Measurements from ENCODE around the gene RBL2. TPM values are rescaled to one million over a fixed set of nuclear protein-coding genes. Genes with fewer than 3 reads are reported as not detected.

RBL2 gene
- total RNA-seq, 2 donors from 2014 or later: 75.8 to 127 TPM

DNA sequence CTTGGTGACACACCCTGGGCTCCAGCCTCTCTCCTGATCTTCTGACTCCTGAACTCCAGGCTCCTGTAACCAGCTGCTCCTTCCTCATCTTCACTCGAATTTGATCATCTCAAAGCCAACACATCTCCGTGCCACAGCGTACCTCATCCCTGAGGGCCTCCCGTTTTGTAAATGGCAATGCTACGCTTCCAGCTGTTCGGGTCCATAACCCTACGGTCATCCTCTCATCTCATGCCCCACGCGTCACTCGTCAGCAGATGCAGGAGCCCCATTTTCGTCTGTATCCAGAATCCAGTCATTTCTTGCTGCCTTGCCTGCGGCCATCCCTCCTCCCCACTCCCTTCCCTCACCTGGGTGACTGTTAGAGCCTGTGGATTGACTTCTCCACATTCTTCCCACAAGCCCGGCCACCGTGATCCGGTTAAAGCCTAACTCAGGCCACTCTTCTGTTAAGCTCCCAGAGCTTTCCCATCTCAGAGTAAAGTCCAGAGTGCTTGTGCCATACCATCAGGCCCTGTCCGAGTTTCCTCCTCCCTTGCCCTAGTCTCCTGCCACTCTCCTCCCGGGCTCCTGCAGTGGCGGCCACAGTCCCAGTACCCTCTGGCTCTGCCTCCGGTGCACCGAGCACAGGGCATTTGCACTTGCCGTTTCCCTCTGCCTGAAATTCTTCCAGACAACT lies 89.0 kb downstream of the RBL2 start:
- Histone ChIP-seq H3K4me3 (no peak overlapping the region), H3K4me1 (ENCODE audit: control insufficient read depth in 1 of 2, low read depth in 2 of 2) (no peaks in the 10 kb centered on the region), H3K27ac (no peak overlapping the region), H3K36me3 (no peaks in the 10 kb centered on the region), H3K9me3 (no peaks in the 10 kb centered on the region), H3K27me3 (replicated peaks; ENCODE audit: insufficient read depth) (no peaks in the 10 kb centered on the region)
- TF ChIP-seq CTCF (IDR thresholded peaks at IDR 0.05): no peak
- DNase-seq (ENCODE audit: low spot score): no peak
- ATAC-seq (ENCODE audit: insufficient number of reproducible peaks, low FRiP score, low read depth): no peak

GRCh38 chr16:53523971-53524548 lies 89.8 kb downstream of the RBL2 start:
- no peak for TF ChIP-seq CTCF (IDR thresholded peaks at IDR 0.05)
- Histone ChIP-seq H3K27me3 (replicated peaks; ENCODE audit: insufficient read depth) (no peaks in the 10 kb centered on the region), H3K36me3 (no peaks in the 10 kb centered on the region), H3K4me1 (ENCODE audit: control insufficient read depth in 1 of 2, low read depth in 2 of 2) (no peaks in the 10 kb centered on the region), H3K9me3 (no peaks in the 10 kb centered on the region), H3K4me3 (no peak overlapping the region), H3K27ac (no peak overlapping the region)
- no peak for ATAC-seq (ENCODE audit: insufficient number of reproducible peaks, low FRiP score, low read depth)
- no peak for DNase-seq (ENCODE audit: low spot score)

DNA sequence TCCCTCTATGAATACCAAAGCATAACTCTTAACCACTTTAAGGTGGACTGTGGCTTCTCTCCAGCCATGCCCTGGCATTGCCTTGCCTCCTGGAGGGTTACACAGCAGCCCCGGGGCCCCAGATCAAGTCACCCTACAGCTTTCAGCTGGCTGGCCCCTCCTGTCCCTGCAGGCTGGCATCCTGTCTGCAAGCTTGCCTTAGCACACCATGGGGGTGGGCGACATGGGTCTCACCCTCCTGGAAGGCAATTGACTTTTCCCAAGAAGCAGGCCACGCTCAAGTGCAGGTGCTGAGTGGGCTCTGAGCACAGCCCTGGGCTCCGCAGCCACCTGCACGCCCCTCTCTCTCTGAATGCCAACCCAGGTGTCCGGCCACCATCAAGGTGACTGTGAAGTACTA lies 94.5 kb downstream of the RBL2 start:
- DNase-seq (ENCODE audit: low spot score): no peak
- Histone ChIP-seq H3K27me3 (replicated peaks; ENCODE audit: insufficient read depth) (no peaks in the 10 kb centered on the region), H3K4me3 (no peak overlapping the region), H3K9me3 (no peaks in the 10 kb centered on the region), H3K36me3 (no peaks in the 10 kb centered on the region), H3K4me1 (ENCODE audit: control insufficient read depth in 1 of 2, low read depth in 2 of 2) (no peaks in the 10 kb centered on the region), H3K27ac (no peak overlapping the region)
- no peak for ATAC-seq (ENCODE audit: insufficient number of reproducible peaks, low FRiP score, low read depth)
- no peak for TF ChIP-seq CTCF (IDR thresholded peaks at IDR 0.05)

DNA sequence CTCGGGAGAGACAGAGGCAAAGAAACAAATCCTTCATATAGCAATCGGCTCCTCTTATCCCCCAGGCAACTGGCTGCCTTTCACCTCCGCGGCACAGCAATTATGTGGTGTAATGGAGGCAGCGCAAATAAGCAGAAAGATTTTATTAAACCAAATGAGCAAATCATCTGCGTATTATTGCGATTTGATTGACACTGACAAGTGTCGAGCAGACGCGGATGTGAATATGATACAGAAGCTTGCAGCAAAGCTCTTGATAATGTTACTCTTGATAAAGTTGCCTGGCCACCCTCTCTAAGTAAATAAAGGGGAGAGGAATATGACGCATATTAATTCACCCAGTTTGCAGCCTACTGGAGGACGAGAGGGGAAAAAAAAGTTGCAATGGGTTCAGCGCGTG lies 95.2 kb downstream of the RBL2 start:
- no peak for ATAC-seq (ENCODE audit: insufficient number of reproducible peaks, low FRiP score, low read depth)
- H3K36me3 ChIP-seq: no peaks in the 10 kb centered on the region
- no peak for DNase-seq (ENCODE audit: low spot score)

GRCh38 chr16:53530046-53530445 lies 95.8 kb downstream of the RBL2 start:
- DNase-seq (ENCODE audit: low spot score) (no peak), ATAC-seq (ENCODE audit: insufficient number of reproducible peaks, low FRiP score, low read depth) (no peak)
- Histone ChIP-seq H3K27ac (no peak overlapping the region), H3K9me3 (no peaks in the 10 kb centered on the region), H3K4me1 (ENCODE audit: control insufficient read depth in 1 of 2, low read depth in 2 of 2) (no peaks in the 10 kb centered on the region), H3K4me3 (no peak overlapping the region), H3K27me3 (replicated peaks; ENCODE audit: insufficient read depth) (no peaks in the 10 kb centered on the region), H3K36me3 (no peaks in the 10 kb centered on the region)
- no peak for TF ChIP-seq CTCF (IDR thresholded peaks at IDR 0.05)

More for the DNA sequence above, 95.2 kb downstream of the RBL2 start:
- H3K4me1 ChIP-seq (ENCODE audit: control insufficient read depth in 1 of 2, low read depth in 2 of 2): no peaks in the 10 kb centered on the region
- no peak overlapping the region for H3K4me3 ChIP-seq
- no peaks in the 10 kb centered on the region for H3K9me3 ChIP-seq
- no peak overlapping the region for H3K27ac ChIP-seq
- H3K27me3 ChIP-seq (replicated peaks; ENCODE audit: insufficient read depth): no peaks in the 10 kb centered on the region
- TF ChIP-seq CTCF (IDR thresholded peaks at IDR 0.05): no peak
